Kidney (tissue), 14 donors: ENCODE results near the gene SKAP2. TPM values are rescaled to one million over a fixed set of nuclear protein-coding genes. Genes with fewer than 3 reads are reported as not detected.

Source experiments
- DNase-seq, 5 donors: peaks; one replicate each; pipeline ENCODE4 v3.0.0-alpha.2; 2013 to 2020
- FAIRE-seq: peaks from 2 replicates; lab custom pipeline; 2012; peaks lifted over from hg19 to GRCh38; lab: Jason Lieb, UNC
- H3K27ac ChIP-seq, 2 donors: one replicate each; pipeline ENCODE4 v1.7.0; 2013; ENCODE audit warnings: low read depth in 2 of 2, low read length in 2 of 2, inconsistent platforms in 1 of 2
- H3K27me3 ChIP-seq: one replicate; pipeline ENCODE4 v1.7.1; 2013; ENCODE audit warnings: low read length, inconsistent platforms; ENCODE audit not compliant: control insufficient read depth, insufficient read depth
- H3K36me3 ChIP-seq, 3 donors: one replicate each; pipeline versions ENCODE4 v1.7.0 to v1.7.1; 2013; ENCODE audit warnings: low read length in 3 of 3, control low read depth in 1 of 3, inconsistent platforms in 1 of 3; ENCODE audit not compliant: insufficient read depth in 3 of 3, control insufficient read depth in 2 of 3
- H3K4me1 ChIP-seq, 3 donors: one replicate each; pipeline versions ENCODE4 v1.7.0 to v1.7.1; 2013; ENCODE audit warnings: low read length in 3 of 3, inconsistent platforms in 1 of 3, low read depth in 1 of 3; ENCODE audit not compliant: control insufficient read depth in 2 of 3, insufficient read depth in 2 of 3
- H3K4me3 ChIP-seq, 3 donors: one replicate each; pipeline versions ENCODE4 v1.7.0 to v1.8.1; 2013; ENCODE audit warnings: low read length in 3 of 3, control low read depth in 1 of 3, inconsistent platforms in 1 of 3
- H3K9ac ChIP-seq, 3 donors: one replicate each; pipeline versions ENCODE4 v1.7.0 to v1.7.1; 2013; ENCODE audit warnings: low read length in 3 of 3, control low read depth in 1 of 3, inconsistent platforms in 1 of 3
- H3K9me3 ChIP-seq, 3 donors: one replicate each; pipeline versions ENCODE4 v1.7.0 to v1.7.1; 2013; ENCODE audit warnings: low read length in 3 of 3, control low read depth in 1 of 3, inconsistent platforms in 1 of 3; ENCODE audit not compliant: control insufficient read depth in 2 of 3, insufficient read depth in 1 of 3
- CTCF ChIP-seq: IDR thresholded peaks from 3 replicates; pipeline ENCODE4 v1.5.1; 2012; ENCODE audit warnings: mild to moderate bottlenecking, moderate library complexity, borderline replicate concordance; ENCODE audit not compliant: insufficient read depth; ENCODE audit errors: extremely low read depth
- intact Hi-C: fragments of 100-400 bp; cut with DNase I; formaldehyde crosslinking; loops from one replicate; pipeline ENCODE4 v1.11.1; 2022
- polyA plus RNA-seq: library from polyadenylated mRNA; stranded (reverse); fragments of 350-450 nt; fragmentation: Illumina TruSeq; extraction: RNeasy Lipid Tissue Mini Kit (QIAGEN cat#74804); gene quantifications from one replicate; pipeline ENCODE4 v1.2.3, GENCODE V29; 2014; ENCODE audit warnings: low read depth, low replicate concordance; ENCODE audit not compliant: insufficient read depth
- total RNA-seq: library from RNA; stranded (reverse); fragmentation: NEBNext Ultra II Directional; extraction: Animal tissue kit (Norgen Biotek cat#: 25700); gene quantifications from one replicate; pipeline ENCODE4 v1.2.1, GENCODE V29; 2021
- donor health status: control.
- donor health status: control.
- donor health status: control.
- donor health status: control.
- donor health status: control.
- donor health status: DM: yes; HTN: yes; CAD: no.
- donor health status: Normal renal cell carcinoma (clear cell type).

Gene SKAP2
- total and polyA plus RNA-seq, 2 donors from 2014 or later: 20.0 to 75.8 TPM

DNA sequence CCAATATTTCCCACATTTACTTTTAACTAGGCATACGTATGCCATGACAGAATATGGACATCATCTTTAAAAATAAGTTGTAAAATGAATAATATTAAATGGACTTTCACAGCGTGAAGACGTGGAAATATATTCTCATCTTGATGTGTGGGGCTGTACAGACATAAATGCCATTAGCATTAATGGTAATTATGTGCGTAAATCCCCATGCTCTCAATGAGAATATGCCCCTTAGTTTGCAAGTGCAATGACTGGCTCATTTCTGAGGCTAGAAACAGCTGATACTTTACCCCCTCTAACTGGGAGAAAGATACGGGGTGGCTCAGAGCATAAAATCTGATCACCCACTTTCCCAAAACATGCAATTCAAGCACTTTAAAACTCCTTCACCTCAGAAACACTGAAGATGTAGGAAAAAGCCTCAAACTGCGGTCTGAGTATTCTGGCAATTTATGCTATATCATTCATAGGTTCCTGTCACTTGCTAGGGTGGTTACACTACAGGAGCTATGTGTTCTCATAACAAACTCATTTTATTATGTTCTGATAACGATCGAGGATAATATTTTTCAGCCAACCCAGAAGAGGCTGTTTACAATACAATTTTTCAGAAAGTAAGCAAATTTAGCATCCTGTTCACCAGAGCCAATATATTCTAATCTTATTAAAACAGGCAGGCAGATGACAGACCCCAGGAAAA lies 211.8 kb downstream of the SKAP2 start:
- H3K9me3 ChIP-seq: no peaks in the 10 kb centered on the region
- intact Hi-C loops: no loop called here
- no peak for TF ChIP-seq CTCF
- H3K27me3 ChIP-seq: no peaks in the 10 kb centered on the region
- DNase-seq: no peak
- no peak overlapping the region for H3K4me3 ChIP-seq
- no peaks in the 10 kb centered on the region for H3K36me3 ChIP-seq
- no peak overlapping the region for H3K27ac ChIP-seq
- peaks cover 9 to 21% (median 10%) of the 10 kb centered on the region in 3 donors for H3K4me1 ChIP-seq
- no peak overlapping the region for H3K9ac ChIP-seq
- FAIRE-seq: no peak

DNA sequence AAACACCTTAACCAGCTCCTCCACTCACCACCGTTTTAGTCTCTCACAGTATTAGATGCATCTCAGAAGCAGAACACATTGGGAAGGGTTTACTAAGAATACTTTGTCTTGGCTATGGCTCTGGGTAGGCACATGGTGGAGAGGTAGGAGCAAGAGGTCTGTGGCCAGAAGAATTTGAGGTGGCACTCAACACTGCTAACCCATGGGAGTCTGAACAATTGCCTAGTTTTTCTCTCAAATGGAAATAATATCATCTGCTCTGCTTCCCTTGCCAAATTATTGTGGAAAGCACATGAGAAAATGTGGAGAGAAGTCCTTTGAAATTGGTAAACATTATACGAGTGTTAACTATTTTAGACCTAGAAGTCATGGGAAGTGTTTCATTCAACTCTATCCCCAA lies 214.3 kb downstream of the SKAP2 start:
- no peak for TF ChIP-seq CTCF
- H3K9me3 ChIP-seq: no peaks in the 10 kb centered on the region
- no peaks in the 10 kb centered on the region for H3K36me3 ChIP-seq
- DNase-seq (no peak), FAIRE-seq (no peak)
- H3K4me3 ChIP-seq: no peak overlapping the region
- peaks cover 9 to 21% (median 10%) of the 10 kb centered on the region in 3 donors for H3K4me1 ChIP-seq
- H3K9ac ChIP-seq: no peak overlapping the region
- H3K27ac ChIP-seq: no peak overlapping the region
- no peaks in the 10 kb centered on the region for H3K27me3 ChIP-seq
- intact Hi-C loops: no loop called here

DNA sequence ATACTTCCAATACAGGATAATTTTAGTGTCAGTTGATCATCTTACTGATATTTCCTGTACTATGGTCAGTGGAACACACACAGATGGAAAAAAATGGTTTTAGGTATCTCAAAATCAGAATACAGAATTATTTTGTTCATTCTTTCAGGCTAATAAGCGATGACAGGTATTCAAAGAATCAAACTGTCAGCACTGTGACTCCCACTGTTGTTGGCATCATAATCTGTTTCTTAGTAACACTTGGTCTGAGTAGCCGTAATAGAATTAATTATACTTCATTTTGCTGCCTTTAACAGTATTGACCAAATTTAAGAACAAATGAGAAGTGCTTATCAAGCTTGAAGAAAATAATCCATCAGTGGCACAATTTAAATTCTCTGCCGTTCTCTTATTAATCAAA lies 215.0 kb downstream of the SKAP2 start:
- no peak overlapping the region for H3K27ac ChIP-seq
- peaks cover 9 to 21% (median 10%) of the 10 kb centered on the region in 3 donors for H3K4me1 ChIP-seq
- intact Hi-C loops: no loop called here
- H3K9ac ChIP-seq: no peak overlapping the region
- no peak for TF ChIP-seq CTCF
- H3K4me3 ChIP-seq: no peak overlapping the region
- no peaks in the 10 kb centered on the region for H3K27me3 ChIP-seq
- no peaks in the 10 kb centered on the region for H3K9me3 ChIP-seq
- DNase-seq (no peak), FAIRE-seq (no peak)
- H3K36me3 ChIP-seq: no peaks in the 10 kb centered on the region
